Karpas-422 (cell line): ENCODE data around the gene MYO10. TPM values are rescaled to one million over a fixed set of nuclear protein-coding genes. Genes with fewer than 3 reads are reported as not detected.

Source experiments
- DNase-seq: peaks from one replicate; pipeline ENCODE4 v3.0.0-alpha.2; 2015
- H2AFZ ChIP-seq: fragments of 200-600 bp; sonication (generic); 2 replicates; pipeline ENCODE4 v1.6.1; 2014; ENCODE audit warnings: antibody characterized with exemption, low read length, mixed read lengths
- H3K27ac ChIP-seq: fragments of 200-600 bp; sonication (generic); 2 replicates; pipeline ENCODE4 v1.5.1; 2014; ENCODE audit warnings: mild to moderate bottlenecking, low read length, moderate library complexity
- H3K27me3 ChIP-seq: fragments of 200-600 bp; sonication (generic); 2 replicates; pipeline ENCODE4 v1.6.1; 2014; ENCODE audit warnings: low read length, mixed read lengths
- H3K36me3 ChIP-seq: fragments of 200-600 bp; sonication (generic); 2 replicates; pipeline ENCODE4 v1.6.1; 2014; ENCODE audit warnings: low read length, mixed read lengths; ENCODE audit not compliant: insufficient read depth
- H3K4me1 ChIP-seq: fragments of 200-600 bp; sonication (generic); 2 replicates; pipeline ENCODE4 v1.6.1; 2014; ENCODE audit warnings: mild to moderate bottlenecking, low read length, mixed read lengths
- H3K4me2 ChIP-seq: fragments of 200-600 bp; sonication (generic); 2 replicates; pipeline ENCODE4 v1.6.1; 2014; ENCODE audit warnings: low read length, low read depth, mild to moderate bottlenecking; ENCODE audit not compliant: poor library complexity, severe bottlenecking
- H3K4me3 ChIP-seq: fragments of 200-600 bp; sonication (generic); 2 replicates; pipeline ENCODE4 v1.5.1; 2014; ENCODE audit warnings: mild to moderate bottlenecking, antibody characterized with exemption, low read length, mixed read lengths
- H3K79me2 ChIP-seq: fragments of 200-600 bp; sonication (generic); 2 replicates; pipeline ENCODE4 v1.6.1; 2014; ENCODE audit warnings: mild to moderate bottlenecking, low read length, mixed read lengths
- H3K9ac ChIP-seq: fragments of 200-600 bp; sonication (generic); 2 replicates; pipeline ENCODE4 v1.6.0; 2014; ENCODE audit warnings: low read length
- H3K9me2 ChIP-seq: fragments of 200-600 bp; sonication (generic), shearing (Covaris generic); replicated peaks from 2 replicates; pipeline ENCODE4 v1.6.0; 2014; ENCODE audit warnings: mild to moderate bottlenecking, low read length, moderate library complexity; ENCODE audit not compliant: insufficient read depth
- H3K9me3 ChIP-seq: fragments of 300-700, 200-600 bp; sonication (generic); 2 replicates; pipeline ENCODE4 v1.6.1; 2014; ENCODE audit warnings: low read length, mixed read lengths
- H4K20me1 ChIP-seq: fragments of 200-600 bp; sonication (generic); 2 replicates; pipeline ENCODE4 v1.6.1; 2014; ENCODE audit warnings: mild to moderate bottlenecking, antibody characterized with exemption, low read length, low read depth; ENCODE audit not compliant: insufficient read depth
- total RNA-seq: library from RNA; depleted of rRNA; stranded (reverse); fragments of >200 nt; shearing (Covaris generic); gene quantifications from 2 replicates; pipeline ENCODE4 v1.2.3, GENCODE V29; 2014; ENCODE audit warnings: low replicate concordance

Gene MYO10
- total RNA-seq, 1 experiment from 2014 or later, result not detected

DNA sequence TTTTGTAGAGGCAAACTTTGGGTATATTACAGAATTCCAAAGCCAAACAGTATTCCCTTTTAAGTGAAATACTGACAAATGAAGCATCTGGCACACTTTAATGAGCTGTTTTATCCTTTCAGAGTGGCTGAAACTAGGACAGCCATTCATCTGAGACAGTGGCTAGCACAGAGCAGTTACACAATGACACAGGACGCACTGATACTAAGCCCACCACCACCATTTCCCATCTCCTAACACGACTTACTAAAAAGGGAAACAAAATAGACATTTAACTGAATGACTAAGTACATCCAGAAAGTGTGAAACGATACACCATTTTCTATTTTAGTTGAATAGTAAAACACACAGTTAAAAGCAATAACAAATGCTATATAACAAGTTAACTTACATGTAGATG, 198.9 kb downstream of the MYO10 start:
- no peak overlapping the region for H3K4me2 ChIP-seq
- H3K9ac ChIP-seq, result no peak overlapping the region
- no peaks in the 10 kb centered on the region for H3K27me3 ChIP-seq

DNA sequence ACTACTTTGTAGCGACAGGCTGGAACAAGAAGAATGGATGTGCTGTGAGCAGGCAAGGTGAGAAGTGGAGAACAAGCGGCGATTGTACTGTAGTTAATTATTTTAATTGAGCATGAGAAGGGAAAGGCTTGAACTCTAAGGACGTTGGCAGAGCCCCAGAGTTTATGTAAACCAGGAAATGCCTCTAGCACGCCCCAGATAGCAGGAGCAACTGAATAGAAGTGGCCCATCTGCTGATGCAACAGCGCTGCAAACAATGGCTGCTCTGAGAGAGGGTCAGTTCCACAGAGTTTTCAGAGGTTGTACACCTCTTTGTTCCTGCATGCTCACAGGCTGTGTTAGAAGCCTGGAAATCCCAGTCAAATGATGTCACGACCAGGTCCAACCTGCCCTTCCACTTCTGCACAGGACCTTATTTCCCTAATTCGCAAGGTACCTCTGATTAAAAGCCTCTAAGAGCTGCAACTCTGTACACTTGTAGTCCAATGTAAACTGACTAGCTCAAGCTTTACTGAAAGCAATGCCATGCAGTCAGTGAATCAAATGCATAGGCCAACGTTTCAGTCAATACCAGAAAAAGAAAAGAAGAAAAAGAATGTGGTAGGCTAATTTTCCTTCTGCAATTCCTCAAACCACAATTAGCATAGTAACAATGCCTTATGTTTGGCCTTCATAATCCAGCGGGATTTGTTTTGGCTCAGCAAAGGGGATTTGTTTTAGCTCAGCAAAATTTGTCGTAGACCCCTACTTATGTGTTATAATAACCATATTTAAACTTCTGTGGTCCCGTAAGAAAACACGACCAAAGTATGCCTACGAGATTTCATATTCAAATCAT, 199.7 kb downstream of the MYO10 start:
- Histone ChIP-seq H3K9ac (no peak overlapping the region), H3K9me3 (no peaks in the 10 kb centered on the region), H3K79me2 (no peaks in the 10 kb centered on the region), H3K4me2 (no peak overlapping the region), H3K4me3 (no peak overlapping the region), H3K36me3 (no peaks in the 10 kb centered on the region), H3K4me1 (no peaks in the 10 kb centered on the region), H3K9me2 (no peaks in the 10 kb centered on the region), H3K27ac (no peak overlapping the region), H4K20me1 (no peaks in the 10 kb centered on the region), H2AFZ (no peak overlapping the region), H3K27me3 (no peaks in the 10 kb centered on the region)
- no peak for DNase-seq

More for the DNA sequence above, 198.9 kb downstream of the MYO10 start:
- H3K9me3 ChIP-seq, result no peaks in the 10 kb centered on the region
- H4K20me1 ChIP-seq, result no peaks in the 10 kb centered on the region
- no peaks in the 10 kb centered on the region for H3K79me2 ChIP-seq
- H3K4me3 ChIP-seq, result no peak overlapping the region
- H3K36me3 ChIP-seq, result no peaks in the 10 kb centered on the region
- no peak for DNase-seq
- no peak overlapping the region for H2AFZ ChIP-seq
- H3K9me2 ChIP-seq, result no peaks in the 10 kb centered on the region
- H3K27ac ChIP-seq, result no peak overlapping the region
- no peaks in the 10 kb centered on the region for H3K4me1 ChIP-seq

DNA sequence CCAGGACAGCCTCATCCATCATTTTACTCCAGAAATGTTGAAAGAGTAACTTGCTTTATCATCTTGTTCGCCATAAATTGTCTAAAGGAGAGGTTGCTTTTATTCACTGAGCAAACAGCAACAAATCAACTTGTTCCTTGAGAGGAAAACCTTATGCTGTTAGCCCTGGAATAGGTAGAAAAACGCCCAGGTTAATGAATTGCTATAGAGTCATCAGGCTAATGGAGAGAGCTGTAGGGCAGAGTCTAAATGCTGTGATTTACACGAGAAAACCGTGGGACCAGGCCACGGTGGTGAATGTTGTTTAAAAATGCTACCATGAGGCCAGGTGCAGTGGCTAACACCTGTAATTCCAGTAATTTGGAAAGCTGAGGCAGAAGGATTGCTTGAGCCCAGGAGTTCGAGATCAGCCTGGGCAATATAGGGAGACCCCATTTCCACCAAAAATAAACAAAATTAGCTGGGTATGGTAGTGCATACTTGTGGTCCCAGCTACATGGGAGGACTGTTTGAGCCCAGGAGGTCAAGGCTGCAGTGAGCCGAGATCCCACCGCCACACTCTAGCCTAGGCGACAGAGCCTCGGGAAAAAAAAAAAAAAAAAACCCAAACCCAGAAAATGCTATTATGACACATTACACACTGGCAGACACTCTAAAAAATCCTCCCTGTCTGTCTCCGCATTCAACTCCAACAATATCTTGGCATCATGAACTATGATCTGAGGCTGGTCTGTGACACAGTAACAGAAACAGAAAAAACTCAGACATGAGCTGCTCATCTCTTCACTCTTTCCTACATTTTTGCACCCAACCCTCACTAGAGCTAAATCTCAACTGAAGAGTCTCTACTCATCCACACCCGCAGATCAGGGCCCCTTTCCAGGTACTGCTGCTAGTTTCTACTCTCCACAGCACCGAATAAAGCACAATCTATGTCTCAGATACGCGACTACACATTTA, 200.7 kb downstream of the MYO10 start:
- H3K27ac ChIP-seq, result no peak overlapping the region
- H3K9me3 ChIP-seq, result no peaks in the 10 kb centered on the region
- no peak overlapping the region for H3K4me2 ChIP-seq
- no peak overlapping the region for H3K9ac ChIP-seq
- H3K36me3 ChIP-seq, result no peaks in the 10 kb centered on the region
- H3K79me2 ChIP-seq, result no peaks in the 10 kb centered on the region
- H3K4me1 ChIP-seq, result no peaks in the 10 kb centered on the region
- H3K4me3 ChIP-seq, result no peak overlapping the region
- H2AFZ ChIP-seq, result no peak overlapping the region
- H3K27me3 ChIP-seq, result no peaks in the 10 kb centered on the region
- DNase-seq, result no peak
- H3K9me2 ChIP-seq, result no peaks in the 10 kb centered on the region
- no peaks in the 10 kb centered on the region for H4K20me1 ChIP-seq

DNA sequence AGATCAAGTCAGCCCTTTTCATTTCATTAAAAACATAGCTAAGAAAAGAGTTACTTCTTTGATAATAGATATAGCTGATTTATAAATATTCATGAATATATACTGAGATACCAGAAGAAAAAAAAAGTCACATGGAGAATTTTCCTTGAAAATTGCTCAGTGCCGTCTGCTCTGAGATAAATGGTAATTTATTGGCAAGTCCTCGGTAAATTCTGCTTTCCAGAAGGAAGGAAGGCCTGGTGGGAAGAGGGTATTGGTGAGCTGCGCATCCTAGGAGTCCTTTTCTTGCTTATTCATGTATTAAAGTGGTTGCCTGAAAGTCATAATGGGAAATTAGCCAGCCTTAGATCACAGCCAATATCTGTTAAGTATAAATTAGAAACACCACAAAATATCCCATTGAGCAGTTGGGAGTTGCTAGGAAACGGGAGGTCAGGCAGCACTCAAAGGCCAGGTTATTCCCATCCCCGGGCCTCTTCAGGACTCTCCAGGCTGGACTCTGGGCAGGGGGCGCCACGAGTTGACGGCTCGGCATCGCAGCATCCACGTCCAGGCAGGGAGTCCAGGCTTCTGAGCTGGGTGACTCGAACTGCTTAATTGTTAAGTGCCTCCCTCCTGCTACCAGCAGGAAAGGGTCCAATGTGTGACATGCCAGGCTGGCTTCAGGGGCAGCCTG, 202.6 kb downstream of the MYO10 start:
- H3K27ac ChIP-seq, result no peak overlapping the region
- H3K27me3 ChIP-seq, result no peaks in the 10 kb centered on the region
- no peak overlapping the region for H3K4me3 ChIP-seq
- no peaks in the 10 kb centered on the region for H4K20me1 ChIP-seq
- no peak overlapping the region for H2AFZ ChIP-seq
- H3K4me2 ChIP-seq, result no peak overlapping the region
- no peaks in the 10 kb centered on the region for H3K9me2 ChIP-seq
- no peak overlapping the region for H3K9ac ChIP-seq
- DNase-seq, result no peak
- no peaks in the 10 kb centered on the region for H3K9me3 ChIP-seq
- H3K4me1 ChIP-seq, result no peaks in the 10 kb centered on the region
- H3K79me2 ChIP-seq, result no peaks in the 10 kb centered on the region
- no peaks in the 10 kb centered on the region for H3K36me3 ChIP-seq

DNA sequence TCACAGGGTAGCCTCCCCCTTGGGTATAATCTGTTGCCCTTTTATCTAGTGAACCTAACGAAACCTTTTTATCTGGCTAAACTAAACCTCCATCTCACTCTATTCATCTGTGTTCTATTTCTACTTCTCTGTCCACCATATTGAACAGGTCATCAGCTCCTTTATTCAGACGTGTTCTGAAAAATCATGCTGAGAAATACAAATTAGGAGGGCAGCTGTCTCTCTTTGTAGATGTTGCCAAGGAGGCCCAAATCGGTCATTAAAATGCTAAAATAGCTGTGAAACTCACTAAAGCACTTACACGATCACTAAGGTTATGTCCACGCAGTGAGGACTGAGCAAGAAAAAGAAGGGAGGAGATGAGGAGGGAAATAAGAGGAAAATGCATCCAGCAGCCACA, 203.7 kb downstream of the MYO10 start:
- H3K79me2 ChIP-seq, result no peaks in the 10 kb centered on the region
- no peaks in the 10 kb centered on the region for H4K20me1 ChIP-seq
- no peak for DNase-seq
- no peaks in the 10 kb centered on the region for H3K36me3 ChIP-seq
- H3K4me1 ChIP-seq, result no peaks in the 10 kb centered on the region
- no peaks in the 10 kb centered on the region for H3K9me3 ChIP-seq
- H3K4me2 ChIP-seq, result no peak overlapping the region
- no peak overlapping the region for H3K27ac ChIP-seq
- no peak overlapping the region for H3K4me3 ChIP-seq
- no peak overlapping the region for H3K9ac ChIP-seq
- no peak overlapping the region for H2AFZ ChIP-seq
- no peaks in the 10 kb centered on the region for H3K27me3 ChIP-seq
- H3K9me2 ChIP-seq, result no peaks in the 10 kb centered on the region

DNA sequence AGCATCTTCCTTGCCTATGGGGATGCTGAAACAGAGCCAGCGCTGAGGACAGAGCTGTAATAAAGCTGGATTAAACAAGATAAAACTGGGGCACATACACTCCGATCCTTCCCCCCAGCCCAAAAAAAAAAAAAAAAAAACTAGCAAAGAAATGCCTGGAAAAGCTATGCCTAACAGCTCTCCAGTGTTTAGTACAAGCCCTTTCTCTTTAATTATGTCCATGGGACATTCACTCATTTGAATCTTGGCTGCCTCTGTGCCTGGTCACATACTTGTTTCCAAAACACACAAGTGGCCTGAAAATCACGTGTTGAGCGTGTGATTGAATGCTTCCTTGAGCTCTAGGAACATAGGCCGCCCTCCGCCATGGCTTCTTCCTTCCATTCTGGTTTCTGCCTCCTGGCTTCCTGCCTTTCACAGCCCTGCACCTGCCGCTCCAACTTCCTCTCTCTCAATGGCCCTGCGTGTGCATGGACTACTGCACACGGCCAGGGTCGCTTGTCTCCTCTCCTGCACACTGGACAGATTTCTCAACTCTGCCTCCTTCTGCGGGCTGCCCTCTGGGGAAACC, 208.2 kb downstream of the MYO10 start:
- DNase-seq, result no peak
- Histone ChIP-seq H3K4me1 (no peaks in the 10 kb centered on the region), H2AFZ (no peak overlapping the region), H3K9ac (no peak overlapping the region), H3K9me2 (no peaks in the 10 kb centered on the region), H3K9me3 (no peaks in the 10 kb centered on the region), H3K4me2 (no peak overlapping the region), H4K20me1 (no peaks in the 10 kb centered on the region), H3K27me3 (no peaks in the 10 kb centered on the region), H3K36me3 (no peaks in the 10 kb centered on the region), H3K4me3 (no peak overlapping the region), H3K79me2 (no peaks in the 10 kb centered on the region), H3K27ac (no peak overlapping the region)

DNA sequence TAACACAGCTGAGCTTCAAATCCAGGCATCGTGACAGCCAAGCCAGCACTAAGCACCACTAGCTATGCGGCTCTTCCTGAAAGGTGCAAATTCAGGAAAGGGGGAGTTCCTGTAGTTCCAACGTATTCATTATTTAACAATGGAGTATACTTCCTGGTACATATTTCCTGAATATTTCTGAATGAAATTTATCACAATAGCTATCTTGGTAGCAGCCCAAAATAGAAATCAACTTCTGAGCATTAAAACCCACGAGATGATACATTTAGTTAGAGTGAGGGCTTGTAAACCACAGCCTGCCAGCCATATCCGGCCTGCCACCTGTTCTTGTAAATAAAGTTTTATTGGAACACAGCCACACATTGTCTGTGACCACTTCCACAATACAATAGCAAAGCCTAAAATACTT, 209.5 kb downstream of the MYO10 start:
- no peaks in the 10 kb centered on the region for H3K9me3 ChIP-seq
- no peaks in the 10 kb centered on the region for H3K4me1 ChIP-seq
- no peak for DNase-seq
- no peak overlapping the region for H2AFZ ChIP-seq
- no peaks in the 10 kb centered on the region for H3K27me3 ChIP-seq
- no peak overlapping the region for H3K27ac ChIP-seq
- no peaks in the 10 kb centered on the region for H3K9me2 ChIP-seq
- no peak overlapping the region for H3K4me2 ChIP-seq
- no peaks in the 10 kb centered on the region for H4K20me1 ChIP-seq
- no peaks in the 10 kb centered on the region for H3K36me3 ChIP-seq
- no peaks in the 10 kb centered on the region for H3K79me2 ChIP-seq
- H3K9ac ChIP-seq, result no peak overlapping the region
- H3K4me3 ChIP-seq, result no peak overlapping the region
